Breast epithelium (tissue), 4 donors: ENCODE measurements around the gene SYTL3. TPM values are rescaled to one million over a fixed set of nuclear protein-coding genes. Genes with fewer than 3 reads are reported as not detected.
"Not testable (repeated sequence)": the region's sequence is repeated elsewhere in the genome, so short reads cannot be mapped to it uniquely, and the experiment has no call there.

ENCODE experiments used
- DNase-seq, 2 donors: peaks; one replicate each; pipeline ENCODE4 v3.0.0-alpha.2; 2019; ENCODE audit warnings: low spot score in 2 of 2
- H3K27ac ChIP-seq, 2 donors: fragments of 200-600 bp; sonication (generic) in 1 of 2; one replicate each; pipeline ENCODE4 v1.5.1; 2016 to 2019; ENCODE audit warnings: mild to moderate bottlenecking in 1 of 2
- H3K27me3 ChIP-seq, 2 donors: fragments of 200-600 bp; sonication (generic) in 1 of 2; one replicate each; pipeline versions ENCODE4 v1.5.1 to v1.6.0; 2017 to 2019; ENCODE audit warnings: control low read depth in 1 of 2, mild to moderate bottlenecking in 1 of 2
- H3K36me3 ChIP-seq: fragments of 200-600 bp; one replicate; pipeline ENCODE4 v1.5.1; 2019
- H3K4me1 ChIP-seq, 2 donors: fragments of 200-600 bp; sonication (generic); one replicate each; pipeline ENCODE4 v1.5.1; 2016 to 2019; ENCODE audit warnings: control low read depth in 1 of 2
- H3K4me3 ChIP-seq, 3 donors: fragments of 200-600 bp; sonication (generic); 1 replicate in 2 of 3; 2 replicates in 1 of 3; pipeline ENCODE4 v1.5.1; 2016 to 2019; ENCODE audit warnings: mild to moderate bottlenecking in 3 of 3, moderate library complexity in 2 of 3
- H3K9me3 ChIP-seq, 2 donors: fragments of 200-600 bp; sonication (generic) in 1 of 2; one replicate each; pipeline ENCODE4 v1.5.1; 2016 to 2019; ENCODE audit warnings: control low read depth in 1 of 2
- POLR2A ChIP-seq: fragments of 450-650 bp; IDR thresholded peaks from one replicate; pipeline ENCODE4 v1.6.1; 2016; ENCODE audit warnings: antibody characterized with exemption, mild to moderate bottlenecking, moderate library complexity
- POLR2AphosphoS5 ChIP-seq, 3 donors: sonication (generic); formaldehyde crosslinking; IDR thresholded peaks; one replicate each; pipeline ENCODE4 v1.6.1; 2017; ENCODE audit warnings: antibody characterized with exemption in 3 of 3
- intact Hi-C: fragments of 100-400 bp; cut with DNase I; formaldehyde crosslinking; loops from one replicate; pipeline ENCODE4 v1.15.1; 2023; ENCODE audit warnings: low total_unique reads
- total RNA-seq, 3 donors: library from RNA; depleted of rRNA; stranded (reverse); fragments of >200 nt; gene quantifications; one replicate each; pipeline ENCODE4 v1.1.0, GENCODE V29; 2016
- TF ChIP-seq, protein P1 (sequence below), 3 donors: fragments of 450-650 bp; IDR thresholded peaks; one replicate each; pipeline ENCODE4 v1.5.1; 2016 to 2017; ENCODE audit warnings: antibody characterized with exemption in 3 of 3, mild to moderate bottlenecking in 3 of 3, moderate library complexity in 3 of 3

SYTL3 gene
- total RNA-seq, 3 donors from 2014 or later: 5.2 to 8.0 (median 7.5) TPM

DNA sequence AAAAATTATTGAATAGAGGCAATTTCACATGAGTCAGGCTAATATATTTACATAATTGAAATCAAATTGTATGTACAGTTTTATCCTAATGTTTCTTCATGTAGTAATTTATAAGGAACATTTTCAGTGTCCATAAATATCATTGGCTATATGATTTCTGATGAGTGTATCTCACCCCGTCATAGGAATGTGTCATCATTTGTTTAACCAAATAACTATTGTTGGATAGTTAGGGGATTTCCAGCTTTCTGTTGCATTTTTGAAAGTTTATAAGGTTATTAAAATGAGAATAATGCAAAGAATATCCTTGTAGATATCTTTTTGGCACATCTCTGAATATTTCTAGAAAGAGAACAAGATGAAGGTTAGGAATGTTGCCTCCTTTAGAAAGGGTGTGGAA is 39.0 kb downstream of the SYTL3 start:
- H3K27me3 ChIP-seq: no peaks in the 10 kb centered on the region
- no peaks in the 10 kb centered on the region for H3K36me3 ChIP-seq
- DNase-seq: no peak
- no peak overlapping the region for H3K27ac ChIP-seq
- no peaks in the 10 kb centered on the region for H3K4me1 ChIP-seq
- no peaks in the 10 kb centered on the region for H3K9me3 ChIP-seq
- no peak overlapping the region for H3K4me3 ChIP-seq
- intact Hi-C loops: no loop called here
- TF ChIP-seq POLR2AphosphoS5 (IDR thresholded peaks at IDR 0.05) (no peak), POLR2A (no peak)
- TF ChIP-seq, protein P1, sequence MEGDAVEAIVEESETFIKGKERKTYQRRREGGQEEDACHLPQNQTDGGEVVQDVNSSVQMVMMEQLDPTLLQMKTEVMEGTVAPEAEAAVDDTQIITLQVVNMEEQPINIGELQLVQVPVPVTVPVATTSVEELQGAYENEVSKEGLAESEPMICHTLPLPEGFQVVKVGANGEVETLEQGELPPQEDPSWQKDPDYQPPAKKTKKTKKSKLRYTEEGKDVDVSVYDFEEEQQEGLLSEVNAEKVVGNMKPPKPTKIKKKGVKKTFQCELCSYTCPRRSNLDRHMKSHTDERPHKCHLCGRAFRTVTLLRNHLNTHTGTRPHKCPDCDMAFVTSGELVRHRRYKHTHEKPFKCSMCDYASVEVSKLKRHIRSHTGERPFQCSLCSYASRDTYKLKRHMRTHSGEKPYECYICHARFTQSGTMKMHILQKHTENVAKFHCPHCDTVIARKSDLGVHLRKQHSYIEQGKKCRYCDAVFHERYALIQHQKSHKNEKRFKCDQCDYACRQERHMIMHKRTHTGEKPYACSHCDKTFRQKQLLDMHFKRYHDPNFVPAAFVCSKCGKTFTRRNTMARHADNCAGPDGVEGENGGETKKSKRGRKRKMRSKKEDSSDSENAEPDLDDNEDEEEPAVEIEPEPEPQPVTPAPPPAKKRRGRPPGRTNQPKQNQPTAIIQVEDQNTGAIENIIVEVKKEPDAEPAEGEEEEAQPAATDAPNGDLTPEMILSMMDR (IDR thresholded peaks at IDR 0.05): no peak

DNA sequence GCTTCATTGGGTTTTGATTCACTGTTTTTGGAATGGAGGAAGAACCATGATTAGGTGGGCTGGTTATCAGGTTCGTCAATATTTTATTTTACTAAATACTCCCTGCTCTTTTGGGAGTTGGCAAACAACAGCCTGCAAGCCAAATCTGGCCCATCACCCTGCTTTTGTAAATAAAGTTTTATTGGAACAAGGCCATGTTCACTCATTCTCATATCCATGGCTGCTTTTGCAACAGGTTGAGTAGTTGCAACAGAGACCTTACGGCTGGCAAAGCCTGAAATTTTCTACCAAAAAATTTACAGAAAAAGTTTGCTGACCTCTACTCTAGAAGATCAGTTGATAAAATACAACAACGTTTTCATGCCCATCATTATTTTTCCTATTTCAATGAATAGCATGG is 45.1 kb downstream of the SYTL3 start:
- TF ChIP-seq, protein P1 (IDR thresholded peaks at IDR 0.05): no peak
- TF ChIP-seq POLR2AphosphoS5 (IDR thresholded peaks at IDR 0.05) (no peak), POLR2A (no peak)
- no peaks in the 10 kb centered on the region for H3K9me3 ChIP-seq
- no peak for DNase-seq
- H3K4me3 ChIP-seq: no peak overlapping the region
- no peak overlapping the region for H3K27ac ChIP-seq
- H3K4me1 ChIP-seq: no peaks in the 10 kb centered on the region
- no peaks in the 10 kb centered on the region for H3K36me3 ChIP-seq
- no peaks in the 10 kb centered on the region for H3K27me3 ChIP-seq
- intact Hi-C loops: no loop called here

DNA sequence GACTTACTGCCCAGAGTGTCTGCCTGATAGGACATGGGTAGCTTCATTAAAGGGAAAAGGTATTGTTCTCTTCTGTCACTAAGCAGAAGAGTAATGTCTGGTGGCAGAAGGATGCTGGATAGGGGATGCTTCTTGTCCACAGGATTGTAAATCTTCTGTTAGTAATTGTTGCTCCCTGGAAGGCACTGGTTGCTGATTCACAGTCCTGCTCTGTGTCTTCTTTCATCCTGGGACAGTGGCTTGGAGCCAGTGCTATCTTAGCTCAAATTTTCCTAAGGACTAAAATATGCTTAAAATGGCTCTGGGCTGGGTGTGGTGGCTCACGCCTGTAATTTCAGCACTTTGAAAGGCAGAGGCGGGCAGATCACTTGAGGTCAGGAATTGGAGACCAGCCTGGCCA is 48.0 kb downstream of the SYTL3 start:
- TF ChIP-seq, protein P1 (IDR thresholded peaks at IDR 0.05): no peak
- TF ChIP-seq POLR2A (no peak), POLR2AphosphoS5 (IDR thresholded peaks at IDR 0.05) (no peak)
- Histone ChIP-seq H3K36me3 (no peaks in the 10 kb centered on the region), H3K4me1 (no peaks in the 10 kb centered on the region), H3K9me3 (no peaks in the 10 kb centered on the region), H3K4me3 (no peak overlapping the region), H3K27me3 (no peaks in the 10 kb centered on the region), H3K27ac (no peak overlapping the region)
- intact Hi-C loops: no loop called here
- DNase-seq: no peak

DNA sequence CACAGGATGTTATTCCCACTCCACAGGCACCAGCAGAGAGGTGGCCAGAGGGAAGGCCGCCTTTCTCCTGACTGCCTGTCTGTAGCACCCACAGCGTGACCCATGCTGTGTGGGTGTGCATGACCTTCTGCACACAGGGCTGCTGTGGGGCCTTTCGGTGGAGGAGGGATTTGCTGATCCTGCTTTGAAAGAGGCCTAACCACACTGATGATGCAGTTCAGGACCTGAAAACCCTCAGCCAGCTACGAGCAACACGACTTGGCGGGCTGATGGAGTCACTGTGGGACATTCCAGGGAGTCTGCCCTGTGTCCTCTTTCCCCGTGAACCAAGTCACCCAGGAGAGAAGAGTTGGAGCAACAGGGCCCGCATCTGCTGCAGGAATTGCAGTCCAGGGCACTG is 49.1 kb downstream of the SYTL3 start:
- DNase-seq: no peak
- H3K27me3 ChIP-seq: no peaks in the 10 kb centered on the region
- no peaks in the 10 kb centered on the region for H3K9me3 ChIP-seq
- no peak overlapping the region for H3K4me3 ChIP-seq
- no peaks in the 10 kb centered on the region for H3K4me1 ChIP-seq
- intact Hi-C loops: no loop called here
- no peaks in the 10 kb centered on the region for H3K36me3 ChIP-seq
- no peak overlapping the region for H3K27ac ChIP-seq
- no peak for TF ChIP-seq POLR2A
- no peak for TF ChIP-seq POLR2AphosphoS5 (IDR thresholded peaks at IDR 0.05)
- TF ChIP-seq, protein P1 (IDR thresholded peaks at IDR 0.05): no peak

DNA sequence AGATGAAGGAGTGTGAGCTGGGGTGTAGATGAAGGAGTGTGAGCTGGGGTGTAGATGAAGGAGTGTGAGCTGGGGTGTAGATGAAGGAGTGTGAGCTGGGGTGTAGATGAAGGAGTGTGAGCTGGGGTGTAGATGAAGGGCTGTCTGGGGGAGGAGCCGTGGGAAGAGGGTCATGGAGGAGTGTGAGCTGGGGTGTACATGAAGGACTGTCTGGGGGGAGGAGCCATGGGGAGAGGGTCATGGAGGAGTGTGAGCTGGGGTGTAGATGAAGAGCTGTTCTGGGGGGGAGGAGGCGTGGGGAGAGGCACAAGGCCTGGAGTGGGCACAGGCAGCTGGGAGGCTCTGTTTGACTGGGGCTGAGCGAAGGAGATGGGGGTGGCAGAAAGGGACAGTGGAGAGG is 51.4 kb downstream of the SYTL3 start:
- intact Hi-C loops, H3K27ac ChIP-seq, H3K9me3 ChIP-seq, DNase-seq, H3K36me3 ChIP-seq, H3K27me3 ChIP-seq, H3K4me1 ChIP-seq, H3K4me3 ChIP-seq: not testable (repeated sequence)
